Measurements from ENCODE around the gene IFITM5. TPM values are rescaled to one million over a fixed set of nuclear protein-coding genes. Genes with fewer than 3 reads are reported as not detected.
"Not testable (repeated sequence)": the region's sequence is repeated elsewhere in the genome, so short reads cannot be mapped to it uniquely, and the experiment has no call there.

The IFITM5 gene
- total RNA-seq, 2 donors from 2014 or later = not detected

- Mint-ChIP-seq H3K4me1 (peaks cover 24% of the 10 kb centered on the region), H3K36me3 (ENCODE audit: low read depth) (peaks cover 46% of the 10 kb centered on the region), H3K4me3 (peak overlapping the region; percentile 92), H3K27ac (peak overlapping the region; percentile 90)
- not testable (repeated sequence) for ATAC-seq (replicated peaks); H3K9me3 Mint-ChIP-seq; H3K27me3 Mint-ChIP-seq
Measured at GRCh38 chr11:309979-310572, 10.8 kb upstream of the IFITM5 start.

- not testable (repeated sequence) for H3K27me3 Mint-ChIP-seq, H3K9me3 Mint-ChIP-seq
- Mint-ChIP-seq H3K36me3 (ENCODE audit: low read depth) (peaks cover 35% of the 10 kb centered on the region), H3K4me1 (peaks cover 24% of the 10 kb centered on the region), H3K4me3 (peak overlapping the region; percentile 92), H3K27ac (peak overlapping the region; percentile 90)
- ATAC-seq (replicated peaks) = peak; percentile 2
Measured at GRCh38 chr11:308740-309665, 9.7 kb upstream of the IFITM5 start.

GRCh38 chr11:307766-308708, 8.7 kb upstream of the IFITM5 start, which contains the start of gene IFITM2:
TSS of gene IFITM2 (plus strand) at chr11:307816. CDS start at chr11:308193, 377 bp downstream.
- Mint-ChIP-seq H3K4me1 (peaks cover 24% of the 10 kb centered on the region), H3K4me3 (peak within 1 kb of the TSS; percentile 92), H3K36me3 (ENCODE audit: low read depth) (peaks cover 26% of the 10 kb centered on the region), H3K27ac (peak within 1 kb of the TSS; percentile 90)
- not testable (repeated sequence) for H3K9me3 Mint-ChIP-seq, H3K27me3 Mint-ChIP-seq
- ATAC-seq (replicated peaks) = peak; percentile 65

GRCh38 chr11:306645-307371, 7.5 kb upstream of the IFITM5 start:
- Mint-ChIP-seq H3K4me3 (peak overlapping the region; percentile 92), H3K27me3 (no peaks in the 10 kb centered on the region), H3K4me1 (peaks cover 22% of the 10 kb centered on the region), H3K9me3 (no peaks in the 10 kb centered on the region), H3K27ac (no peak overlapping the region), H3K36me3 (ENCODE audit: low read depth) (peaks cover 22% of the 10 kb centered on the region)
- ATAC-seq (replicated peaks) = no peak

GRCh38 chr11:305844-306211, 6.5 kb upstream of the IFITM5 start:
- Mint-ChIP-seq H3K4me3 (no peak overlapping the region), H3K4me1 (peaks cover 21% of the 10 kb centered on the region), H3K9me3 (no peaks in the 10 kb centered on the region), H3K27ac (no peak overlapping the region), H3K27me3 (no peaks in the 10 kb centered on the region), H3K36me3 (ENCODE audit: low read depth) (peaks cover 22% of the 10 kb centered on the region)
- no peak for ATAC-seq (replicated peaks)

- no peak for ATAC-seq (replicated peaks)
- Mint-ChIP-seq H3K36me3 (ENCODE audit: low read depth) (peaks cover 22% of the 10 kb centered on the region), H3K4me3 (no peak overlapping the region), H3K4me1 (peaks cover 21% of the 10 kb centered on the region), H3K9me3 (no peaks in the 10 kb centered on the region), H3K27me3 (peaks cover 4% of the 10 kb centered on the region), H3K27ac (no peak overlapping the region)
Measured at GRCh38 chr11:304915-305843, 5.9 kb upstream of the IFITM5 start.

GRCh38 chr11:304061-304506, 4.8 kb upstream of the IFITM5 start:
- Mint-ChIP-seq H3K27me3 (peaks cover 4% of the 10 kb centered on the region), H3K4me1 (peaks cover 18% of the 10 kb centered on the region), H3K9me3 (no peaks in the 10 kb centered on the region), H3K4me3 (no peak overlapping the region), H3K27ac (no peak overlapping the region), H3K36me3 (ENCODE audit: low read depth) (peaks cover 12% of the 10 kb centered on the region)
- ATAC-seq (replicated peaks) = no peak

- no peak for ATAC-seq (replicated peaks)
- Mint-ChIP-seq H3K27ac (peak overlapping the region; percentile 75), H3K4me3 (no peak overlapping the region), H3K4me1 (peaks cover 18% of the 10 kb centered on the region), H3K36me3 (ENCODE audit: low read depth) (peaks cover 4% of the 10 kb centered on the region), H3K27me3 (peaks cover 4% of the 10 kb centered on the region), H3K9me3 (no peaks in the 10 kb centered on the region)
Measured at GRCh38 chr11:303363-303762, 4.0 kb upstream of the IFITM5 start.

- Mint-ChIP-seq H3K27ac (no peak overlapping the region), H3K9me3 (no peaks in the 10 kb centered on the region), H3K4me3 (no peak overlapping the region), H3K36me3 (ENCODE audit: low read depth) (no peaks in the 10 kb centered on the region), H3K27me3 (peaks cover 4% of the 10 kb centered on the region), H3K4me1 (peaks cover 18% of the 10 kb centered on the region)
- ATAC-seq (replicated peaks) = no peak
Measured at GRCh38 chr11:299951-300735, 817 bp upstream of the IFITM5 start.

GRCh38 chr11:298406-299065, 790 bp downstream of the IFITM5 start:
- peaks cover 15% of the 10 kb centered on the region for H3K36me3 Mint-ChIP-seq (ENCODE audit: low read depth)
- H3K27ac Mint-ChIP-seq = no peak overlapping the region
- H3K27me3 Mint-ChIP-seq = peaks cover 4% of the 10 kb centered on the region
- no peaks in the 10 kb centered on the region for H3K9me3 Mint-ChIP-seq
- no peak for ATAC-seq (replicated peaks)
- H3K4me3 Mint-ChIP-seq = no peak overlapping the region
- peaks cover 18% of the 10 kb centered on the region for H3K4me1 Mint-ChIP-seq

GRCh38 chr11:297586-298405, 1.5 kb downstream of the IFITM5 start:
- H3K36me3 Mint-ChIP-seq (ENCODE audit: low read depth) = peaks cover 15% of the 10 kb centered on the region
- peak overlapping the region; percentile 73 for H3K27ac Mint-ChIP-seq
- no peaks in the 10 kb centered on the region for H3K9me3 Mint-ChIP-seq
- H3K4me1 Mint-ChIP-seq = peaks cover 10% of the 10 kb centered on the region
- H3K4me3 Mint-ChIP-seq = peak overlapping the region; percentile 51
- peaks cover 4% of the 10 kb centered on the region for H3K27me3 Mint-ChIP-seq
- peak; percentile 83 for ATAC-seq (replicated peaks)

Data from activated T-helper 17 cell treated with anti-CD3 and anti-CD28 coated beads, Interleukin-2, amount 50 U/mL, for 72 hours (primary cell).